WERI-Rb-1 (cell line): ENCODE data around the gene KIF3B.
"Not testable (repeated sequence)": the region's sequence is repeated elsewhere in the genome, so short reads cannot be mapped to it uniquely, and the experiment has no call there.

Experiments used
- DNase-seq: peaks from one replicate; pipeline ENCODE4 v3.0.0-alpha.2; 2020
- H3K27ac ChIP-seq: fragments of 250-450 bp; sonication (Bioruptor Pico); 2 replicates; pipeline ENCODE4 v1.5.1; 2020; ENCODE audit warnings: mild to moderate bottlenecking, moderate library complexity
- H3K27me3 ChIP-seq: fragments of 250-450 bp; sonication (Bioruptor Pico); 2 replicates; pipeline ENCODE4 v1.5.1; 2021; ENCODE audit warnings: mild to moderate bottlenecking, low read depth, moderate library complexity; ENCODE audit not compliant: insufficient read depth, severe bottlenecking
- H3K36me3 ChIP-seq: fragments of 250-450 bp; sonication (Bioruptor Pico); 2 replicates; pipeline ENCODE4 v1.5.1; 2020; ENCODE audit warnings: mild to moderate bottlenecking, moderate library complexity
- H3K4me3 ChIP-seq: 2 replicates; pipeline ENCODE4 v1.5.1; 2011; ENCODE audit warnings: low read depth, mild to moderate bottlenecking, control low read depth, low read length
- H3K9me3 ChIP-seq: fragments of 250-450 bp; sonication (Bioruptor Pico); 2 replicates; pipeline ENCODE4 v1.5.1; 2021; ENCODE audit warnings: mild to moderate bottlenecking, moderate library complexity; ENCODE audit not compliant: severe bottlenecking
- TF ChIP-seq, protein P1 (sequence below): IDR thresholded peaks from 2 replicates; pipeline ENCODE4 v1.5.1; 2011; ENCODE audit warnings: low read depth, mild to moderate bottlenecking, control low read depth, inconsistent platforms, low read length

KIF3B gene

DNA sequence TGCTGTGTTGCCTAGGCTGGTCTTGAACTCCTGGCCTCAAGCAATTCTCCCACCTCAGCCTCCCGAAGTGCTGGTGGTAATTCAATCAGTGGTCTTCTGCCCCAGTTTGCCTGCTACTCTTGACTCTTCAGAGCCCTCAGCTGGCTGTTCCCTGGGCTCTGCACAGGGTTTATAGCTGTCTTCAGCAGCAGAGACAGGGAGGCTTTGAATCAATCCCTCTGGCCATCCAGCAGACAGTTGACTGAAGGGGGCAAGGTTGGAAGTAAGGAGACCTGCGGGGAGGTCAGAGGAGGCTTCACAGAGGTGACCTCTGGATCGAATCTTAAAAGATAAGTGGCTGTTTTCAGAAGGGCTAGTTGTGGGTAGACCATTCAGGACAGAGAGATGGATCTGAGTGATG is 26.0 kb upstream of the KIF3B start:
- Histone ChIP-seq H3K27ac (no peak overlapping the region), H3K9me3 (no peaks in the 10 kb centered on the region), H3K36me3 (no peaks in the 10 kb centered on the region), H3K4me3 (no peak overlapping the region), H3K27me3 (no peaks in the 10 kb centered on the region)
- TF ChIP-seq, protein P1, sequence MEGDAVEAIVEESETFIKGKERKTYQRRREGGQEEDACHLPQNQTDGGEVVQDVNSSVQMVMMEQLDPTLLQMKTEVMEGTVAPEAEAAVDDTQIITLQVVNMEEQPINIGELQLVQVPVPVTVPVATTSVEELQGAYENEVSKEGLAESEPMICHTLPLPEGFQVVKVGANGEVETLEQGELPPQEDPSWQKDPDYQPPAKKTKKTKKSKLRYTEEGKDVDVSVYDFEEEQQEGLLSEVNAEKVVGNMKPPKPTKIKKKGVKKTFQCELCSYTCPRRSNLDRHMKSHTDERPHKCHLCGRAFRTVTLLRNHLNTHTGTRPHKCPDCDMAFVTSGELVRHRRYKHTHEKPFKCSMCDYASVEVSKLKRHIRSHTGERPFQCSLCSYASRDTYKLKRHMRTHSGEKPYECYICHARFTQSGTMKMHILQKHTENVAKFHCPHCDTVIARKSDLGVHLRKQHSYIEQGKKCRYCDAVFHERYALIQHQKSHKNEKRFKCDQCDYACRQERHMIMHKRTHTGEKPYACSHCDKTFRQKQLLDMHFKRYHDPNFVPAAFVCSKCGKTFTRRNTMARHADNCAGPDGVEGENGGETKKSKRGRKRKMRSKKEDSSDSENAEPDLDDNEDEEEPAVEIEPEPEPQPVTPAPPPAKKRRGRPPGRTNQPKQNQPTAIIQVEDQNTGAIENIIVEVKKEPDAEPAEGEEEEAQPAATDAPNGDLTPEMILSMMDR, result no peak
- DNase-seq, result no peak

DNA sequence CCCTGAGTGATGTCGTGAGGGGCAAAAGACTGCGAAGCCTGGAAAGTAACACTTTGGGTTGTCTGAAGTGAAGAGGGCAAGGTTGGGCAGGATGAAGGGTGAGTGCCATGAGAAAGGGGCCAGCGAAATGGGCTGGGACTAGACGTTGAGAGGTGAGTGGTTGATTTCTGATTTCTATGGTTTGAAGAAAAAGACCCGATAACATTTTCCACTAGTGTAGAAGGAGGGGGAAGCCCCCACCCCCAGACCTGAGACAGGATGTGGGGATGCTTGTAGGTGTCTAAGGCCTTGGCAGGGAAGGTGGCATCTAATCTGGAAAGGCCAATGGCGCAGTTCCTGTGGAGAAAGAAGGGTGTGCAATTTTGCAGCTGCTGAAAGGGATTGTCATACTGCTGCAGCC is 25.3 kb upstream of the KIF3B start:
- TF ChIP-seq, protein P1, result no peak
- DNase-seq, result no peak
- H3K27me3 ChIP-seq, result no peaks in the 10 kb centered on the region
- no peak overlapping the region for H3K4me3 ChIP-seq
- no peaks in the 10 kb centered on the region for H3K36me3 ChIP-seq
- H3K9me3 ChIP-seq, result no peaks in the 10 kb centered on the region
- no peak overlapping the region for H3K27ac ChIP-seq

GRCh38 chr20:32260973-32261372 is 16.5 kb upstream of the KIF3B start:
- H3K4me3 ChIP-seq, H3K9me3 ChIP-seq, DNase-seq, H3K27ac ChIP-seq, H3K36me3 ChIP-seq, H3K27me3 ChIP-seq: not testable (repeated sequence)

DNA sequence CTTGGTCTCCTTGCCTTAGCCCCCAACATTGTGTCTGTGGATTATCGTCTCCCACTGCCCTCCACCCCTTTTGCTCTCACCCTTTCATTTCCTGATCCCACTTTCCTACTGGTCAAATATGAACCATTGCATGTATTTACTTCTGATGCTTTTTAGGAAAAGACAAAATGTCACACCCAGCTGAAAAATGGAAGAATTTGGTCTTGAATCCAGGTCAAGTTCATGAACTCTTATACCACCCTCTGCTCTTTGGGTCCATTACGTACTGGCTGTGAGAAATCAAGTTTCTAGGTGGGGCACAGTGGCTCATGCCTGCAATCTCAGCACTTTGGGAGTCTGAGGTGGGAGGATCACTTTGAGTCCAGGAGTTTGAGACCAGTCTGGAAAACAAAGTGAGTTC is 15.8 kb upstream of the KIF3B start:
- DNase-seq, result no peak
- Histone ChIP-seq H3K36me3 (no peaks in the 10 kb centered on the region), H3K9me3 (no peaks in the 10 kb centered on the region), H3K27ac (no peak overlapping the region), H3K27me3 (no peaks in the 10 kb centered on the region), H3K4me3 (no peak overlapping the region)
- TF ChIP-seq, protein P1, result no peak

GRCh38 chr20:32263398-32263954 is 14.0 kb upstream of the KIF3B start:
- Histone ChIP-seq H3K4me3 (no peak overlapping the region), H3K27me3 (no peaks in the 10 kb centered on the region), H3K36me3 (no peaks in the 10 kb centered on the region), H3K27ac (no peak overlapping the region), H3K9me3 (no peaks in the 10 kb centered on the region)
- TF ChIP-seq, protein P1, result no peak
- no peak for DNase-seq

DNA sequence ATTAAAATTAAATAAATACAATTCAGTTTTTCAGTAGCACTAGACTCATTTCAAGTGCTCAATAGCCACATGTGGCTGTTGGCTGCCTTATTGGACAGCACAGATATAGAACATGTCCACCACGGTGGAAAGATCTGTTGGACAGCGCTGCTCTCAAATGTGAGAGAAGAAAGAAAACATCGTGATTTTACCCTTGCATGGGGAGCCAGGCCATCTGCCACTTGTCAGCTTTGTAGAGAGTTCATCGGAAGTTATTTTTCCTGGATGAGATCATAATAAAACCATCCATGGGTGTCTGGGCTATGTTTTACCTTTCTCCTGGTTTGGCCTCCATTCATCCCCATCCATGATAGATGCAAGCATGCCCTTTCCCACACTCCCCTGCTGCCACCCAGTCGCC is 5.8 kb upstream of the KIF3B start:
- Histone ChIP-seq H3K9me3 (no peaks in the 10 kb centered on the region), H3K27ac (no peak overlapping the region), H3K4me3 (no peak overlapping the region), H3K27me3 (no peaks in the 10 kb centered on the region), H3K36me3 (no peaks in the 10 kb centered on the region)
- TF ChIP-seq, protein P1, result no peak
- DNase-seq, result no peak
